OCI-LY7 (cell line): Measurements from ENCODE around the gene EIF3D. TPM values are rescaled to one million over a fixed set of nuclear protein-coding genes. Genes with fewer than 3 reads are reported as not detected.
"Not testable (repeated sequence)": the region's sequence is repeated elsewhere in the genome, so short reads cannot be mapped to it uniquely, and the experiment has no call there.

Experiments
- BruUV-seq: library from RNA; stranded (reverse); fragments of 400-500 nt; replicated peaks from 2 replicates; lab custom pipeline; 2021; lab: Mats Ljungman, UMichigan
- CTCF ChIA-PET: fragments of 300-600 bp; sonication (Branson Sonifier 250); formaldehyde crosslinking; loops from one replicate; lab custom pipeline; 2022; ENCODE audit warnings: antibody characterized with exemption; ENCODE audit not compliant: unreplicated experiment; lab: Charles Lee
- POLR2A ChIA-PET: fragments of 300-600 bp; sonication (Branson Sonifier 250); formaldehyde crosslinking; loops from one replicate; lab custom pipeline; 2022; ENCODE audit warnings: antibody characterized with exemption; lab: Charles Lee
- DNase-seq: peaks from one replicate; pipeline ENCODE4 v3.0.0-alpha.2; 2015; ENCODE audit warnings: low spot score
- H2AFZ ChIP-seq: fragments of 200-600 bp; sonication (generic), shearing (Covaris generic); 2 replicates; pipeline ENCODE4 v1.6.1; 2014; ENCODE audit warnings: mild to moderate bottlenecking, antibody characterized with exemption, low read length, moderate library complexity
- H3K27ac ChIP-seq: fragments of 200-600 bp; sonication (generic); 2 replicates; pipeline ENCODE4 v1.5.1; 2014; ENCODE audit warnings: mixed run types, low read depth, mild to moderate bottlenecking, moderate library complexity, low read length, inconsistent platforms; ENCODE audit not compliant: poor library complexity, severe bottlenecking
- H3K36me3 ChIP-seq: fragments of 200-600 bp; sonication (generic); 2 replicates; pipeline ENCODE4 v1.6.1; 2014; ENCODE audit warnings: mild to moderate bottlenecking, antibody characterized with exemption, low read length, moderate library complexity, mixed read lengths; ENCODE audit not compliant: insufficient read depth
- H3K4me1 ChIP-seq: fragments of 200-600 bp; sonication (generic); 2 replicates; pipeline ENCODE4 v1.5.1; 2014; ENCODE audit warnings: mild to moderate bottlenecking, low read length; ENCODE audit not compliant: insufficient read depth, poor library complexity, severe bottlenecking
- H3K4me2 ChIP-seq: fragments of 200-600 bp; sonication (generic); 2 replicates; pipeline ENCODE4 v1.6.1; 2014; ENCODE audit warnings: mild to moderate bottlenecking, low read length
- H3K4me3 ChIP-seq: fragments of 200-600 bp; sonication (generic); 2 replicates; pipeline ENCODE4 v1.5.1; 2014; ENCODE audit warnings: mild to moderate bottlenecking, low read depth, low read length; ENCODE audit not compliant: poor library complexity, severe bottlenecking
- H3K79me2 ChIP-seq: fragments of 200-600 bp; sonication (generic); 2 replicates; pipeline ENCODE4 v1.6.1; 2016; ENCODE audit warnings: low read depth, mild to moderate bottlenecking, low read length, moderate library complexity, mixed read lengths; ENCODE audit not compliant: insufficient read depth
- H3K9me2 ChIP-seq: fragments of 200-600 bp; sonication (generic); 2 replicates; pipeline ENCODE4 v1.6.1; 2016; ENCODE audit warnings: mild to moderate bottlenecking, low read length, mixed read lengths; ENCODE audit not compliant: insufficient read depth
- H3K9me3 ChIP-seq: fragments of 200-600 bp; sonication (generic); 2 replicates; pipeline ENCODE4 v1.6.1; 2014; ENCODE audit warnings: mild to moderate bottlenecking, mixed run types, low read length, mixed read lengths
- H4K20me1 ChIP-seq: fragments of 200-600 bp; sonication (generic); 2 replicates; pipeline ENCODE4 v1.6.1; 2014; ENCODE audit warnings: mild to moderate bottlenecking, antibody characterized with exemption, low read length, moderate library complexity, mixed read lengths; ENCODE audit not compliant: insufficient read depth
- EZH2phosphoT487 ChIP-seq: fragments of 200-600 bp; sonication (generic); IDR thresholded peaks from 2 replicates; pipeline ENCODE4 v1.6.1; 2018; ENCODE audit warnings: low read depth, borderline replicate concordance, mild to moderate bottlenecking, mixed run types, antibody characterized with exemption, low read length, moderate library complexity, mixed read lengths
- intact Hi-C: fragments of 100-400 bp; cut with micrococcal nuclease; formaldehyde crosslinking; loops from one replicate; pipeline ENCODE4 v1.10.0; 2022; ENCODE audit not compliant: unreplicated experiment
- total RNA-seq, 2 experiments: library from RNA; depleted of rRNA in 1 of 2; stranded (reverse); fragments of >200 nt in 1 of 2; shearing (Covaris generic) in 1 of 2; gene quantifications; 2 replicates each; pipeline ENCODE4 v1.2.3, GENCODE V29; 2014 to 2022
- TF ChIP-seq, protein P1 (sequence below): fragments of 200-600 bp; sonication (generic); conservative IDR thresholded peaks from 2 replicates; pipeline ENCODE4 v1.5.1; 2014; ENCODE audit warnings: mild to moderate bottlenecking, antibody characterized with exemption, low read length, moderate library complexity, mixed read lengths

Gene EIF3D
- total RNA-seq, 2 experiments from 2014 or later, result 223 to 270 TPM

DNA sequence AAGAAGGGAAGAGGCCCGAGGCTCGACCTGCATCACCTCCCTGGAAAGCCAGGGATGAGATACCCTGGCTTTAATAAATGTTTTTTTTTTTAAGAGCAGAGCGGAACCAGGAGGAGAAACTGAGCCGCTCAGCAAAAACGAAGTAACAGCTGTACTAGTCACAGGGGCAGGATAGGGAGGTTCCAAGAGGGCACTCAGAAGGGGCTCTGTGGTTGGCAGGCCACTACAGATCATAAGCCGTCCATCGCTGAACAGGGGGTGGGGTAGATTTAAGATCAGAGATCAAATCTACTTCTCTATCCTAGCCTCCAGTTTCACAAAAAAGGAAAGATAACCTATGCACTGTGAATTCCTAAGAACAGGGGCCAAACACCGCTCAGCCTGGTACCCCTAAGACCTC is 625 bp downstream of the EIF3D start:
- Histone ChIP-seq H2AFZ (peak overlapping the region; percentile 29; the same call in 1 of the 2 replicates), H3K4me1 (peaks cover 26% of the 10 kb centered on the region), H3K9me2 (no peaks in the 10 kb centered on the region), H3K4me3 (peak overlapping the region; percentile 89), H3K9me3 (no peaks in the 10 kb centered on the region), H3K79me2 (peaks cover 36% of the 10 kb centered on the region), H4K20me1 (peaks cover 6% of the 10 kb centered on the region; the same call in 1 of the 2 replicates), H3K36me3 (peaks cover 48% of the 10 kb centered on the region), H3K27ac (peak overlapping the region; percentile 87), H3K4me2 (peak overlapping the region; percentile 68)
- peak; percentile 31 for DNase-seq
- ChIA-PET POLR2A (interaction anchor here (0.6 to 1.3 kb wide), 7 partner anchors 17 to 696 kb away, joined by 3 to 6 read pairs (median 3); partner anchors contain the start of gene FOXRED2), CTCF (no interaction called here)
- BruUV-seq, result no TSS peak
- intact Hi-C loops, result no loop called here
- TF ChIP-seq EZH2phosphoT487, result no peak
- TF ChIP-seq, protein P1, sequence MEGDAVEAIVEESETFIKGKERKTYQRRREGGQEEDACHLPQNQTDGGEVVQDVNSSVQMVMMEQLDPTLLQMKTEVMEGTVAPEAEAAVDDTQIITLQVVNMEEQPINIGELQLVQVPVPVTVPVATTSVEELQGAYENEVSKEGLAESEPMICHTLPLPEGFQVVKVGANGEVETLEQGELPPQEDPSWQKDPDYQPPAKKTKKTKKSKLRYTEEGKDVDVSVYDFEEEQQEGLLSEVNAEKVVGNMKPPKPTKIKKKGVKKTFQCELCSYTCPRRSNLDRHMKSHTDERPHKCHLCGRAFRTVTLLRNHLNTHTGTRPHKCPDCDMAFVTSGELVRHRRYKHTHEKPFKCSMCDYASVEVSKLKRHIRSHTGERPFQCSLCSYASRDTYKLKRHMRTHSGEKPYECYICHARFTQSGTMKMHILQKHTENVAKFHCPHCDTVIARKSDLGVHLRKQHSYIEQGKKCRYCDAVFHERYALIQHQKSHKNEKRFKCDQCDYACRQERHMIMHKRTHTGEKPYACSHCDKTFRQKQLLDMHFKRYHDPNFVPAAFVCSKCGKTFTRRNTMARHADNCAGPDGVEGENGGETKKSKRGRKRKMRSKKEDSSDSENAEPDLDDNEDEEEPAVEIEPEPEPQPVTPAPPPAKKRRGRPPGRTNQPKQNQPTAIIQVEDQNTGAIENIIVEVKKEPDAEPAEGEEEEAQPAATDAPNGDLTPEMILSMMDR, result no peak

DNA sequence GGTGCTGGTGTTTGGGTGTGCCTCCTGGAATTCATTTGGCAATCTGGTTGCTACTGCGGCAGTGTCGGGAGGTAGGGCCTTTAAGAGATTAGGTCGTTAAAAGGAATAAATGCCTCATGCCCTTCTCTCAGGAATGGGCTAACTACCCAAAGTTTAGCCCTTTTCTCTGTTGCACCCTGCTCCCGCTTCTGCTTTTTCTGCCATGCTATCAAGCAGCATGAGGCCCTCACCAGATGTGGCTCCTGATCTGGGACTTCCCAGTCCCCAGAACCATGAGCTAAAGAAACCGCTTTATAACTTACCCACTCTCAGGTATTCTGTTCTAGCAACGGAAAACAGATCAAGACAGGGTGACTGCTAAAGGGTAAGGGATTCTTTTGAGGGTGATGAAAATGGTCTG is 6.3 kb downstream of the EIF3D start:
- no peak overlapping the region for H3K4me3 ChIP-seq
- H4K20me1 ChIP-seq, result peaks cover under 1% of the 10 kb centered on the region; the same call in 1 of the 2 replicates
- intact Hi-C loops, result no loop called here
- peaks cover 99% of the 10 kb centered on the region for H3K36me3 ChIP-seq
- no peaks in the 10 kb centered on the region for H3K9me2 ChIP-seq
- H3K4me2 ChIP-seq, result no peak overlapping the region
- peaks cover 24% of the 10 kb centered on the region for H3K79me2 ChIP-seq
- H2AFZ ChIP-seq, result no peak overlapping the region
- H3K9me3 ChIP-seq, result no peaks in the 10 kb centered on the region
- DNase-seq, result no peak
- TF ChIP-seq, protein P1, result no peak
- TF ChIP-seq EZH2phosphoT487, result no peak
- peaks cover 13% of the 10 kb centered on the region for H3K4me1 ChIP-seq
- no peak overlapping the region for H3K27ac ChIP-seq
- no TSS peak for BruUV-seq
- POLR2A ChIA-PET, result interaction anchor here (1.2 kb wide), 1 partner anchor 15 kb away, joined by 3 read pairs; no protein-coding TSS in a partner anchor
- CTCF ChIA-PET, result no interaction called here

DNA sequence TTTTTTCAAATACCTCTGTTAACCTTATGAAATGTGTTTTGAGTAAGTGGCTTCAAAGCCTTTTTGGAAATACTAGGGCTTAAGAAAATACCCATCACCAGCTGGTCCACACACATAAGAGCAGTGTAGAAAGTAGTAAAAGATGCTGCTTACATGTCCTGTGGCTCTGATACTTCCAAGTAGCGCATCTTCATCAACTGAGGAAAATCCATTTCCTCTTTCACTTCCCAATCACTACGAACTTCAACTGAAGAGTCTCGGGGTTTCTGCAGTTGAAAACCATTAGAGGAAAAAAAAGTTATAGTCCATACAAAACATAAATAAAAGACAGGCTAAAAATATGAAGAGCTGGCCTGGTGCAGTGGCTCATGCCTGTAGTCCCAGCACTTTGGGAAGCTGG is 8.5 kb downstream of the EIF3D start:
- BruUV-seq, result no TSS peak
- intact Hi-C loops, result no loop called here
- Histone ChIP-seq H3K4me2 (no peak overlapping the region), H2AFZ (no peak overlapping the region), H4K20me1 (no peaks in the 10 kb centered on the region), H3K9me3 (no peaks in the 10 kb centered on the region), H3K27ac (no peak overlapping the region), H3K36me3 (peaks cover 100% of the 10 kb centered on the region), H3K79me2 (0 out of 2 replicates have a peak, but pooled peaks cover 1% of the 10 kb centered on the region), H3K9me2 (no peaks in the 10 kb centered on the region), H3K4me3 (no peak overlapping the region), H3K4me1 (no peaks in the 10 kb centered on the region)
- ChIA-PET CTCF (no interaction called here), POLR2A (interaction anchor here (1.8 kb wide), 2 partner anchors 9 to 12 kb away, joined by 4 to 14 read pairs; partner anchors contain the start of genes EIF3D and FOXRED2)
- no peak for TF ChIP-seq EZH2phosphoT487
- TF ChIP-seq, protein P1, result no peak
- no peak for DNase-seq

DNA sequence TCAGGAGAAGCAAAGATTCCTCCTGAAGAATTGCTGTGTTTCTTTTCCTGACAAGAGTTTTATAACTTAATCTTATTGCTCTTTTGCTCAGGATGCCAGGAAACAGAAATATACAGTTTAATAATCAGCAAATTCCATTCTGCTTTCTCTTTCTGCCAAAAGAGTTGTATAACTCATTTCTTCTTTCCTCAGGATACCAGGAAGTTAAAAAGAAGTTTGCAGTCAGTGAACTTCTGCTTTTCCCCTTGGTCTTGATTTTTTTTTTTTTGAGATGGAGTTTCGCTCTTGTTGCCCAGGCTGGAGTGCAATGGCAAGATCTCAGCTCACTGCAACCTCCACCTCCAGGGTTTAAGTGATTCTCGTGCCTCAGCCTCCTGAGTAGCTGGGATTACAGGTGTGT is 9.1 kb downstream of the EIF3D start:
- peaks cover 100% of the 10 kb centered on the region for H3K36me3 ChIP-seq
- CTCF ChIA-PET, DNase-seq, H3K4me2 ChIP-seq, H3K9me3 ChIP-seq, H3K79me2 ChIP-seq, H4K20me1 ChIP-seq, H3K4me1 ChIP-seq, H3K4me3 ChIP-seq, H2AFZ ChIP-seq, H3K9me2 ChIP-seq, BruUV-seq, H3K27ac ChIP-seq, intact Hi-C loops: not testable (repeated sequence)
- POLR2A ChIA-PET, result interaction anchor here (1.8 kb wide), 1 partner anchor 10 kb away, joined by 4 read pairs; the partner anchor contains the start of gene EIF3D
